ENCODE results near the gene ALG11.
"Not testable (repeated sequence)": the region's sequence is repeated elsewhere in the genome, so short reads cannot be mapped to it uniquely, and the experiment has no call there.

DNA sequence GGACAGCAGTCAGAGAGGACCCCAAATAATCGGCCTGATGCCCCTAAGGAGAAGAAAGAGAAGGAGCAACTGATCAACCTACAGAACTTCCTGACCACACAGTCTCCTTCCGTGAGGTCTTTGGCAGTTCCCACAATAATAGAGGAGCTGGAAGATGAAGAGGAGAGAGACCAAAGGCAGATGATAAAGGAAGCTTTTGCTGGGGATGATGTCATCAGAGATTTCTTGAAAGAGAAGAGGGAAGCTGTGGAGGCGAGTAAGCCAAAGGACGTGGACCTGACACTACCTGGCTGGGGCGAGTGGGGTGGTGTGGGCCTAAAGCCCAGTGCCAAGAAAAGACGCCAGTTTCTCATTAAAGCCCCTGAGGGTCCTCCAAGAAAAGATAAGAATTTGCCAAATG lies 18.2 kb downstream of the ALG11 start:
- TF ChIP-seq, protein P1, sequence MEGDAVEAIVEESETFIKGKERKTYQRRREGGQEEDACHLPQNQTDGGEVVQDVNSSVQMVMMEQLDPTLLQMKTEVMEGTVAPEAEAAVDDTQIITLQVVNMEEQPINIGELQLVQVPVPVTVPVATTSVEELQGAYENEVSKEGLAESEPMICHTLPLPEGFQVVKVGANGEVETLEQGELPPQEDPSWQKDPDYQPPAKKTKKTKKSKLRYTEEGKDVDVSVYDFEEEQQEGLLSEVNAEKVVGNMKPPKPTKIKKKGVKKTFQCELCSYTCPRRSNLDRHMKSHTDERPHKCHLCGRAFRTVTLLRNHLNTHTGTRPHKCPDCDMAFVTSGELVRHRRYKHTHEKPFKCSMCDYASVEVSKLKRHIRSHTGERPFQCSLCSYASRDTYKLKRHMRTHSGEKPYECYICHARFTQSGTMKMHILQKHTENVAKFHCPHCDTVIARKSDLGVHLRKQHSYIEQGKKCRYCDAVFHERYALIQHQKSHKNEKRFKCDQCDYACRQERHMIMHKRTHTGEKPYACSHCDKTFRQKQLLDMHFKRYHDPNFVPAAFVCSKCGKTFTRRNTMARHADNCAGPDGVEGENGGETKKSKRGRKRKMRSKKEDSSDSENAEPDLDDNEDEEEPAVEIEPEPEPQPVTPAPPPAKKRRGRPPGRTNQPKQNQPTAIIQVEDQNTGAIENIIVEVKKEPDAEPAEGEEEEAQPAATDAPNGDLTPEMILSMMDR (conservative IDR thresholded peaks at IDR 0.05; ENCODE audit: low read depth, low read length) = not testable (repeated sequence)
- not testable (repeated sequence) for TF ChIP-seq EZH2 (IDR thresholded peaks at IDR 0.05; ENCODE audit: borderline replicate concordance, low read depth, low read length, poor library complexity, severe bottlenecking)

Measured in A673 (cell line).